Fibroblast of lung (primary cell): Measurements from ENCODE around the gene CELF5. TPM values are rescaled to one million over a fixed set of nuclear protein-coding genes. Genes with fewer than 3 reads are reported as not detected.
"Not testable (repeated sequence)": the region's sequence is repeated elsewhere in the genome, so short reads cannot be mapped to it uniquely, and the experiment has no call there.

ENCODE experiments used
- DNase-seq, 2 donors: peaks; one replicate each; pipeline versions ENCODE4 v3.0.0 to v3.0.0-alpha.2; 2010; ENCODE audit warnings: low read depth in 2 of 2
- H2AFZ ChIP-seq: 2 replicates; pipeline ENCODE4 v1.5.1; 2012; ENCODE audit warnings: low read length, control low read depth, inconsistent platforms
- H3K27ac ChIP-seq: 2 replicates; pipeline ENCODE4 v1.5.1; 2011; ENCODE audit warnings: low read length, control low read depth; ENCODE audit not compliant: insufficient read depth
- H3K27me3 ChIP-seq: 2 replicates; pipeline ENCODE4 v1.5.1; 2011; ENCODE audit warnings: mild to moderate bottlenecking, low read length; ENCODE audit not compliant: control insufficient read depth, insufficient read depth
- H3K36me3 ChIP-seq: 2 replicates; pipeline ENCODE4 v1.5.1; 2011; ENCODE audit warnings: low read length; ENCODE audit not compliant: control insufficient read depth, insufficient read depth
- H3K4me1 ChIP-seq: 2 replicates; pipeline ENCODE4 v1.5.1; 2011; ENCODE audit warnings: low read length; ENCODE audit not compliant: control insufficient read depth, insufficient read depth; ENCODE audit errors: extremely low read depth
- H3K4me2 ChIP-seq: 2 replicates; pipeline ENCODE4 v1.5.1; 2011; ENCODE audit warnings: low read length, control low read depth; ENCODE audit not compliant: insufficient read depth; ENCODE audit errors: extremely low read depth
- H3K4me3 ChIP-seq, 4 experiments: fragments of 200-600 bp in 1 of 4; sonication (generic) in 1 of 4; replicated peaks in 1 of 4; 2 replicates each; pipeline ENCODE4 v1.5.1; 2011 to 2016; ENCODE audit warnings: low read length in 4 of 4, low read depth in 3 of 4, mild to moderate bottlenecking in 3 of 4, control low read depth in 2 of 4, inconsistent platforms in 1 of 4, mixed read lengths in 1 of 4; ENCODE audit not compliant: insufficient read depth in 1 of 4; ENCODE audit errors: control extremely low read depth in 1 of 4
- H3K79me2 ChIP-seq: 2 replicates; pipeline ENCODE4 v1.5.1; 2012; ENCODE audit warnings: mild to moderate bottlenecking, low read length, inconsistent platforms; ENCODE audit not compliant: control insufficient read depth, insufficient read depth
- H3K9ac ChIP-seq: 2 replicates; pipeline ENCODE4 v1.5.1; 2011; ENCODE audit warnings: mild to moderate bottlenecking, low read length, control low read depth; ENCODE audit not compliant: insufficient read depth
- H3K9me3 ChIP-seq: 2 replicates; pipeline ENCODE4 v1.5.1; 2012; ENCODE audit warnings: low read depth, low read length; ENCODE audit not compliant: control insufficient read depth, insufficient read depth
- H4K20me1 ChIP-seq: 2 replicates; pipeline ENCODE4 v1.5.1; 2011; ENCODE audit warnings: low read length; ENCODE audit not compliant: control insufficient read depth, insufficient read depth; ENCODE audit errors: extremely low read depth
- CTCF ChIP-seq, 2 donors: IDR thresholded peaks in 1 of 2; conservative IDR thresholded peaks in 1 of 2; 1 replicate in 1 of 2; 2 replicates in 1 of 2; pipeline ENCODE4 v1.5.1; 2011 to 2012; ENCODE audit warnings: low read length in 2 of 2, control low read depth in 1 of 2, inconsistent platforms in 1 of 2, low read depth in 1 of 2, mild to moderate bottlenecking in 1 of 2
- EZH2 ChIP-seq: IDR thresholded peaks from 2 replicates; pipeline ENCODE4 v1.5.1; 2012; ENCODE audit warnings: low read length, control low read depth, mild to moderate bottlenecking; ENCODE audit errors: missing control alignments
- polyA plus RNA-seq, 2 donors: library from polyadenylated mRNA; depleted of rRNA in 1 of 2; stranded (reverse) in 1 of 2; unstranded in 1 of 2; fragments of >200 nt; gene quantifications; 2 replicates each; pipeline ENCODE4 v1.2.1, GENCODE V29; 2011 to 2012; ENCODE audit warnings: missing spikeins in 1 of 2
- total RNA-seq: library from RNA; depleted of rRNA; stranded (reverse); fragments of >200 nt; gene quantifications from 2 replicates; pipeline ENCODE4 v1.2.1, GENCODE V29; 2014

CELF5 gene
- total and polyA plus RNA-seq, 2 donors (not counting 1 experiment from before 2014, with no cell fraction given), result under 0.01 TPM; not detected in 1

DNA sequence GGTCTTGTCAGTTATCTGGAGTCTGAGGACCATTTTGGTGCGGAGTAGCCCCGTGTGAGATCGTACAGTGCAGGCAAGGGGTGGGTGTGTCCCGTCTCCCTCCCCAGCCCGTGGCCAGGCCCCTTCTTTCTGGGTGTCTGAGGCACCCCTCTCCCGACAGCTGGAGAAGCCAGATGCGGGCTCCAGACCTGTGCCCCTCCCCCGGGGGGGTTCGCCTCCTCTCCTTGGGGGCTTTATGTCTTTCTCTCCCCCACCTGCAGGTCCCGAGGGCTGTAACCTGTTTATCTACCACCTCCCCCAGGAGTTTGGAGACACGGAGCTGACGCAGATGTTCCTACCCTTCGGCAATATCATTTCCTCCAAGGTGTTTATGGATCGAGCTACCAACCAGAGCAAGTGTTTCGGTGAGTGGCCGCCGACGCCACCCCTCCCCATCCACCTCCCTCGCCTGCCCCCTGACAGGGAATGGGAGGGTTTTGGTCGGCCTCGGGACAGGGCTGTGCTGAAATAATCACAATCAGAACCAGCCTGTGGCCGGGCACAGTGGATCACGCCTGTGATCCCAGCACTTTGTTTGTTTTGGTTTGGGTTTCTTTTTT is 65.6 kb downstream of the CELF5 start:
- H3K4me2 ChIP-seq, result no peak overlapping the region
- TF ChIP-seq EZH2 (no peak), CTCF (conservative IDR thresholded peaks at IDR 0.05 in 1 of 2, IDR thresholded peaks at IDR 0.05 in 1 of 2; ENCODE audit: low read depth in 1 of 2, low read length in 2 of 2) (no peak)
- no peak overlapping the region for H3K4me3 ChIP-seq
- no peaks in the 10 kb centered on the region for H3K4me1 ChIP-seq
- no peak overlapping the region for H3K27ac ChIP-seq
- H3K79me2 ChIP-seq, result no peaks in the 10 kb centered on the region
- H4K20me1 ChIP-seq, result no peaks in the 10 kb centered on the region
- no peak overlapping the region for H3K9ac ChIP-seq
- H2AFZ ChIP-seq, result no peak overlapping the region
- no peaks in the 10 kb centered on the region for H3K9me3 ChIP-seq
- no peaks in the 10 kb centered on the region for H3K36me3 ChIP-seq
- no peak for DNase-seq
- H3K27me3 ChIP-seq, result peaks cover 2% of the 10 kb centered on the region

GRCh38 chr19:3290858-3291257 is 66.4 kb downstream of the CELF5 start:
- DNase-seq, H3K4me2 ChIP-seq, H4K20me1 ChIP-seq, H3K36me3 ChIP-seq, H2AFZ ChIP-seq, H3K27ac ChIP-seq, H3K27me3 ChIP-seq, H3K79me2 ChIP-seq, H3K9me3 ChIP-seq, H3K4me3 ChIP-seq, H3K4me1 ChIP-seq, H3K9ac ChIP-seq: not testable (repeated sequence)

- H3K27me3 ChIP-seq, result peaks cover 2% of the 10 kb centered on the region
- TF ChIP-seq CTCF (conservative IDR thresholded peaks at IDR 0.05 in 1 of 2, IDR thresholded peaks at IDR 0.05 in 1 of 2; ENCODE audit: low read depth in 1 of 2, low read length in 2 of 2) (no peak), EZH2 (no peak)
- no peak for DNase-seq
Measured at GRCh38 chr19:3291644-3292043, 67.2 kb downstream of the CELF5 start.

More at GRCh38 chr19:3291644-3292043, 67.2 kb downstream of the CELF5 start:
- Histone ChIP-seq H3K79me2 (no peaks in the 10 kb centered on the region), H3K4me2 (no peak overlapping the region), H3K4me1 (no peaks in the 10 kb centered on the region), H3K4me3 (no peak overlapping the region), H3K9ac (no peak overlapping the region), H2AFZ (no peak overlapping the region), H3K36me3 (no peaks in the 10 kb centered on the region), H4K20me1 (no peaks in the 10 kb centered on the region), H3K27ac (no peak overlapping the region), H3K9me3 (no peaks in the 10 kb centered on the region)
